Cardiac muscle cell (in vitro differentiated cells and primary cell): Measurements from ENCODE around the gene ABCA1. TPM values are rescaled to one million over a fixed set of nuclear protein-coding genes. Genes with fewer than 3 reads are reported as not detected.
"Not testable (repeated sequence)": the region's sequence is repeated elsewhere in the genome, so short reads cannot be mapped to it uniquely, and the experiment has no call there.

ENCODE experiments used
- DNase-seq, 2 donors: peaks; one replicate each; pipeline versions ENCODE4 v3.0.0 to v3.0.0-alpha.2; 2010 to 2017; ENCODE audit warnings: low read depth in 1 of 2, low spot score in 1 of 2
- H3K27ac ChIP-seq: fragments of 200-600 bp; sonication (generic); 2 replicates; pipeline ENCODE4 v1.5.1; 2016
- H3K27me3 ChIP-seq: fragments of 200-600 bp; sonication (generic); 2 replicates; pipeline ENCODE4 v1.6.0; 2016; ENCODE audit warnings: control low read depth
- H3K36me3 ChIP-seq: fragments of 200-600 bp; sonication (generic); 2 replicates; pipeline ENCODE4 v1.5.1; 2016; ENCODE audit warnings: control low read depth
- H3K4me1 ChIP-seq: fragments of 200-600 bp; sonication (generic); 2 replicates; pipeline ENCODE4 v1.8.1; 2017; ENCODE audit warnings: low read depth, mild to moderate bottlenecking, mixed run types
- H3K4me3 ChIP-seq: fragments of 200-600 bp; sonication (generic); 2 replicates; pipeline ENCODE4 v1.5.1; 2016; ENCODE audit warnings: mild to moderate bottlenecking
- H3K9me3 ChIP-seq: fragments of 200-600 bp; sonication (generic); 2 replicates; pipeline ENCODE4 v1.5.1; 2017; ENCODE audit warnings: low read depth, mild to moderate bottlenecking, control low read depth
- polyA plus RNA-seq: library from polyadenylated mRNA; unstranded; fragments of >200 nt; fragmentation: Nextera tagmentation; extraction: Ambion mirVana; gene quantifications from 2 replicates; pipeline ENCODE4 v1.2.1, GENCODE V29; 2016
- total RNA-seq: library from RNA; depleted of rRNA; stranded (reverse); fragments of >200 nt; gene quantifications from 2 replicates; pipeline ENCODE4 v1.2.3, GENCODE V29; 2016
- TF ChIP-seq, protein P1 (sequence below): IDR thresholded peaks from 2 replicates; pipeline ENCODE4 v1.5.1; 2012; ENCODE audit warnings: low read depth, mild to moderate bottlenecking, low read length

The ABCA1 gene
- total and polyA plus RNA-seq, 2 experiments from 2014 or later = 2.5 to 23.0 TPM

DNA sequence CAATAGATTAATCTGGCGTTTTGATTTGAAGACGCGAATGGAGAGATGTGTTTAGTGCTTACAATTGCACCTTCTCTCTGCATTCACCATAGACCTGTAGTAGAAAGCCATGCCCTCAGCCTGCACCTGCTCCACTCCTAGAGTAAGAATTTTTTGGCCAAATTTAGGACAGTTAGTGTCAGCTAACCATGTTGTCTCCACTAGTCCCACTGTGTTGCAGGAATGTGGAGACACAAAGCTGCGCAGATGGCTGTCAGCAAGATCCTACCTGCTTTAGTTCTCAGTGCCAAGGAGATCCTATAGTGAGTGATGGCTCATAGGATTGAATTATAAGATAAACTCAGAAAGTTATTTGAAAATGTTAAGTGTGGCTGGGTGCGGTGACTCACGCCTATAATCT, 35.1 kb upstream of the ABCA1 start:
- TF ChIP-seq, protein P1, sequence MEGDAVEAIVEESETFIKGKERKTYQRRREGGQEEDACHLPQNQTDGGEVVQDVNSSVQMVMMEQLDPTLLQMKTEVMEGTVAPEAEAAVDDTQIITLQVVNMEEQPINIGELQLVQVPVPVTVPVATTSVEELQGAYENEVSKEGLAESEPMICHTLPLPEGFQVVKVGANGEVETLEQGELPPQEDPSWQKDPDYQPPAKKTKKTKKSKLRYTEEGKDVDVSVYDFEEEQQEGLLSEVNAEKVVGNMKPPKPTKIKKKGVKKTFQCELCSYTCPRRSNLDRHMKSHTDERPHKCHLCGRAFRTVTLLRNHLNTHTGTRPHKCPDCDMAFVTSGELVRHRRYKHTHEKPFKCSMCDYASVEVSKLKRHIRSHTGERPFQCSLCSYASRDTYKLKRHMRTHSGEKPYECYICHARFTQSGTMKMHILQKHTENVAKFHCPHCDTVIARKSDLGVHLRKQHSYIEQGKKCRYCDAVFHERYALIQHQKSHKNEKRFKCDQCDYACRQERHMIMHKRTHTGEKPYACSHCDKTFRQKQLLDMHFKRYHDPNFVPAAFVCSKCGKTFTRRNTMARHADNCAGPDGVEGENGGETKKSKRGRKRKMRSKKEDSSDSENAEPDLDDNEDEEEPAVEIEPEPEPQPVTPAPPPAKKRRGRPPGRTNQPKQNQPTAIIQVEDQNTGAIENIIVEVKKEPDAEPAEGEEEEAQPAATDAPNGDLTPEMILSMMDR = no peak
- Histone ChIP-seq H3K4me1 (no peaks in the 10 kb centered on the region), H3K4me3 (no peak overlapping the region), H3K27me3 (no peaks in the 10 kb centered on the region), H3K36me3 (no peaks in the 10 kb centered on the region), H3K27ac (no peak overlapping the region), H3K9me3 (no peaks in the 10 kb centered on the region)
- no peak for DNase-seq

DNA sequence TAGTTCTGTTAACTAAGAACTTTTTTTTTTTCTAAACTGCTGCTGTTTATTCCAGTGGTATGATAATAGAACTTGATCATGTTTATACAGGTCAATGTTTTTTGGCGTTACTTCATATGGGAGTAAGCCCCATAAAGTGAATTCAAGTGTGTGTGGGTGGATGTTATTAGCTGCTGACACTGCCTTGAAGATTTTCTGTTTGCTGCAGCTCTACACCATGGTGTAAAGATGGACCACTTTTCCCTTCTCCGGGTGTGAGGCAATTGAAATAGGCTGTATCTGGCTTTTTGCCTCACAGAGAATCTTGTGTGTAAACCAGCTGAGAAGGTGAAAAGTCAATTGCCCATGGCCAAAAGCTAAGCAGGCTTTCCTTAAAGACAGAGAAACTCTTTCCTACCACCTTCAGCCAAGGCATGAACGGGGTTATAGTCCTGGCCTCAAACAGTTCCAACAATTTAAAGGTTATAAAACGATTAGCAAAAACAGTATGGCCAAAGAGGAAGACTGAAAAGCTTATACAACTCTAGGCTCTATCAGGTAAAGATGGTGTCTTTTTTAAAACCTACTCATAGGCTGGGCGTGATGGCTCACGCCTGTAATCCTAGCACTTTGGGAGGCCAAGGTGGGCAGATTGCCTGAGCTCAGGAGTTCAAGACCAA, 33.9 kb upstream of the ABCA1 start:
- Histone ChIP-seq H3K4me1 (no peaks in the 10 kb centered on the region), H3K9me3 (no peaks in the 10 kb centered on the region), H3K4me3 (no peak overlapping the region), H3K27ac (no peak overlapping the region), H3K27me3 (no peaks in the 10 kb centered on the region), H3K36me3 (no peaks in the 10 kb centered on the region)
- TF ChIP-seq, protein P1 = no peak
- DNase-seq = no peak

DNA sequence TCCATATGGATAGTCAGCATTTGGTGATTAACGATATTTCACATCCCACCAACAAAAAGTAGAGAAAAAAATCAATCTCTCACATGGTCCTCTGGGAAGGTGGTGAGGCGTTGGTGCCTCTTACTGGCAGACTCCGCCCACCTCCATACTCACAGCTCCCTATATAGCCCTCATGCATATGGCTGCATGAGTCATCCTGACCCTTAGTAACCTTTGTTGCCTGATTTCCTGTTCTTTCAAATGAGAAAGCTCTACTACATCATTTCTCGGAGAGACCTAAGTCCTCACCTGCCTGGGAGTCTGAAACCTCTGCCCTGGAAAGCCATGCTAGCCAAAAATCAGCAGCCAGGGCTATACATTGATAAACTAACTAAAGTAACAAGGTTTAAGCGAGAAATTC, 33.3 kb upstream of the ABCA1 start:
- Histone ChIP-seq H3K36me3 (no peaks in the 10 kb centered on the region), H3K27ac (no peak overlapping the region), H3K4me3 (no peak overlapping the region), H3K9me3 (no peaks in the 10 kb centered on the region), H3K4me1 (no peaks in the 10 kb centered on the region), H3K27me3 (no peaks in the 10 kb centered on the region)
- TF ChIP-seq, protein P1 = no peak
- peak in 1 of 2 donors; percentile 55 for DNase-seq

DNA sequence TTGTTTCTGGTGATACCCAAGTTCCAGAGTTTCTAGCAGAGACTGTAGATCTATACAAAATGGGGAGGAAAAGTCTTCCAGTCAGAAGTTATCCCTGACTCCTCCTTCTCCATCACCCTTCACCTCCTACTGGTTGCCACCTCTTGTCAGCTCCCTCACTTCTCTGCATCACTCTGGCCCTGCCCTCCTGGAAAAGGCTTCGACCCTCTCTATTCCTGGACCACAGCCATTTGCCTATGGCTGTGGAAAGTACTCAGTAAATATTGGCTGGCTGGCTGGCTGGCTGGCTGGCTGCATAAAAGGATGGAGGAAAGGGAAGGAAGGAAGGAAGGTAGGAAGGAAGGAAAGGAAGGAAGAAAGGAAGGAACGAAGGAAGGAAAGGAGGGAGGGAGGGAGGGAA, 32.7 kb upstream of the ABCA1 start:
- no peak for DNase-seq
- Histone ChIP-seq H3K9me3 (no peaks in the 10 kb centered on the region), H3K4me1 (no peaks in the 10 kb centered on the region), H3K27ac (no peak overlapping the region), H3K27me3 (no peaks in the 10 kb centered on the region), H3K4me3 (no peak overlapping the region), H3K36me3 (no peaks in the 10 kb centered on the region)
- TF ChIP-seq, protein P1 = no peak

DNA sequence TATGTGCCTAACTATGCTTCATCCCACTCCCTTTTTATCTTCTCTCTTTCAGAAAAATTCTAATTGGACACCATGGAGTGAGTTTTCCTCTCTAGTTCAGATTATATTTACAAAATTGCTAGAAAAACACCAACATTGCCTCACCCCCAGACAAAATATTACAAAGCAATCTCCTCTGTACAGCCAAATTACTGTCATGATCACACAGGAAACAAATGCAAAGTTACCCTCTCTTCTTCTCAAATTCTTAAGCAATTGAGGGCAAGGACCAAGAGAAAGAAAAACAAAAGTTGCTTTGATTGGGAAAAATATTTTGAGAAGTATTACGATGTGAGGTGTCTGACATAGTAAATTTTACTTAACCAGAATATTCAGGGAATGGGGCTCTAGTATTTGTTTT, 30.8 kb upstream of the ABCA1 start:
- no peaks in the 10 kb centered on the region for H3K27me3 ChIP-seq
- TF ChIP-seq, protein P1 = no peak

DNA sequence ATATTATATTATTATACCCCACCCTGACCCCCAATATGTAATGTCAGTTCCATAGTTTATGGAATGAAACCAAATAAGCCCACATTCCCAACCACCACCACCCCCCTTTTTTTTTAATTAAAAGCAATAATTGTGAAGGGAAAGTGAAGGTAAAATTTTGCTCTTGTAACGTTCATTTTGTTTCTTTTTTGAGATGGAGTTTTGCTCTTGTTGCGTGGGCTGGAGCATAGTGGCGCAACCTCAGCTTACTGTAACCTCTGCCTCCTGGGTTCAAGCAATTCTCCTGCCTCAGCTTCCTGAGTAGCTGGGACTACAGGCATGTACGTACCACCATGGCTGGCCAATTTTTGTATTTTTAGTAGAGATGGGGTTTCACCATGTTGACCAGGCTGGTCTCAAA, 30.1 kb upstream of the ABCA1 start:
- H3K36me3 ChIP-seq, DNase-seq, H3K27ac ChIP-seq, H3K27me3 ChIP-seq, H3K4me1 ChIP-seq, H3K4me3 ChIP-seq, H3K9me3 ChIP-seq: not testable (repeated sequence)

More for the DNA sequence above, 30.8 kb upstream of the ABCA1 start:
- Histone ChIP-seq H3K9me3 (no peaks in the 10 kb centered on the region), H3K4me3 (no peak overlapping the region), H3K36me3 (no peaks in the 10 kb centered on the region), H3K4me1 (no peaks in the 10 kb centered on the region), H3K27ac (no peak overlapping the region)
- DNase-seq = peak in 1 of 2 donors; percentile 27
